GM12891 (cell line): ENCODE measurements around the gene F7.

Experiments used
- POLR2A ChIP-seq: IDR thresholded peaks from 2 replicates; pipeline ENCODE4 v1.6.1; 2011; ENCODE audit warnings: low read depth, low read length, control low read depth
- POLR2AphosphoS5 ChIP-seq: IDR thresholded peaks from 2 replicates; pipeline ENCODE4 v1.6.1; 2011; ENCODE audit warnings: low read depth, low read length, control low read depth
- TAF1 ChIP-seq: IDR thresholded peaks from 2 replicates; pipeline ENCODE4 v1.6.1; 2011; ENCODE audit warnings: low read depth, low read length, control low read depth

GRCh38 chr13:113168211-113168610 lies 62.6 kb downstream of the F7 start:
- no peak for TF ChIP-seq TAF1
- TF ChIP-seq POLR2A: no peak
- TF ChIP-seq POLR2AphosphoS5: no peak
